HepG2 (cell line): ENCODE measurements around the gene TRERF1. TPM values are rescaled to one million over a fixed set of nuclear protein-coding genes. Genes with fewer than 3 reads are reported as not detected.

Source experiments
- ARID2 ChIP-seq: sonication (generic); formaldehyde crosslinking; IDR thresholded peaks from 2 replicates; pipeline ENCODE4 v1.8.1; 2022; ENCODE audit warnings: mild to moderate bottlenecking, missing genetic modification reagents, borderline replicate concordance
- FOXP4 ChIP-seq: sonication (generic); formaldehyde crosslinking; IDR thresholded peaks from 2 replicates; pipeline ENCODE4 v1.4.0; 2020; ENCODE audit warnings: missing genetic modification reagents
- GTF2F1 ChIP-seq: fragments of 150-350 bp; IDR thresholded peaks from 2 replicates; pipeline ENCODE4 v1.6.1; 2014; ENCODE audit warnings: low read length
- HNRNPLL ChIP-seq: fragments of 200-400 bp; formaldehyde crosslinking; IDR thresholded peaks from 2 replicates; pipeline ENCODE4 v1.6.1; 2017; ENCODE audit warnings: mild to moderate bottlenecking, low read depth, low read length; ENCODE audit not compliant: poor library complexity, severe bottlenecking
- HNRNPUL1 ChIP-seq: fragments of 200-400 bp; formaldehyde crosslinking; IDR thresholded peaks from 2 replicates; pipeline ENCODE4 v1.6.1; 2017; ENCODE audit warnings: low read depth, mild to moderate bottlenecking, low read length, moderate library complexity
- MNT ChIP-seq: fragments of 450-650 bp; IDR thresholded peaks from 2 replicates; pipeline ENCODE4 v1.6.1; 2016
- MYPOP ChIP-seq: sonication (generic); formaldehyde crosslinking; IDR thresholded peaks from 2 replicates; pipeline ENCODE4 v1.8.1; 2023; ENCODE audit warnings: mild to moderate bottlenecking, moderate library complexity, missing genetic modification reagents
- NKX3-1 ChIP-seq: sonication (generic); formaldehyde crosslinking; IDR thresholded peaks from 2 replicates; pipeline ENCODE4 v1.5.0; 2020; ENCODE audit warnings: missing genetic modification reagents
- NPAS2 ChIP-seq: sonication (generic); formaldehyde crosslinking; IDR thresholded peaks from 2 replicates; pipeline ENCODE4 v1.8.0; 2022; ENCODE audit warnings: mild to moderate bottlenecking, missing genetic modification reagents, borderline replicate concordance
- NR0B2 ChIP-seq: sonication (generic); formaldehyde crosslinking; IDR thresholded peaks from 2 replicates; pipeline ENCODE4 v1.4.0; 2020; ENCODE audit warnings: mild to moderate bottlenecking, missing genetic modification reagents
- PRDM10 ChIP-seq: sonication (generic); formaldehyde crosslinking; IDR thresholded peaks from 2 replicates; pipeline ENCODE4 v1.4.0; 2020; ENCODE audit warnings: low read depth, missing genetic modification reagents
- THRA ChIP-seq: sonication (generic); formaldehyde crosslinking; IDR thresholded peaks from 2 replicates; pipeline ENCODE4 v1.4.0; 2020; ENCODE audit warnings: missing genetic modification reagents, borderline replicate concordance
- ZFP36 ChIP-seq: fragments of 150-350 bp; IDR thresholded peaks from 2 replicates; pipeline ENCODE4 v1.6.1; 2018; ENCODE audit warnings: borderline replicate concordance, low read length, low read depth; ENCODE audit not compliant: partially characterized antibody
- ZNF709 ChIP-seq: sonication (generic); formaldehyde crosslinking; IDR thresholded peaks from 2 replicates; pipeline ENCODE4 v1.5.0; 2020; ENCODE audit warnings: mild to moderate bottlenecking, missing genetic modification reagents
- polyA plus RNA-seq, 8 experiments: library from polyadenylated mRNA; depleted of rRNA in 3 of 8; stranded (reverse) in 7 of 8; unstranded in 1 of 8; fragments of >200 nt; fragmentation: Illumina TruSeq in 4 of 8; extraction: Trizol in 4 of 8; gene quantifications; 2 replicates each; pipeline versions ENCODE4 v1.2.1 to v1.2.3, GENCODE V29; 2011 to 2016; ENCODE audit warnings: low read depth in 4 of 8, missing spikeins in 1 of 8, mixed read lengths in 1 of 8; ENCODE audit not compliant: insufficient read depth in 1 of 8
- total RNA-seq, 5 experiments: library from RNA; depleted of rRNA; stranded (reverse); fragments of >200 nt; fragmentation: Illumina TruSeq; extraction: Trizol; gene quantifications; 2 replicates each; pipeline ENCODE4 v1.2.3, GENCODE V29; 2016; ENCODE audit warnings: low read depth in 1 of 5

TRERF1 gene
- total and polyA plus RNA-seq, 2 of the 13 experiments (the other 11 are each of a cell fraction or from before 2014, with no cell fraction given) = 0.02 TPM; not detected in 1

GRCh38 chr6:42217519-42218367, 234.0 kb downstream of the TRERF1 start, which contains the start of gene MRPS10 (continued):
- peak; percentile 64 for TF ChIP-seq FOXP4 (CRISPR knock-in tag)
- TF ChIP-seq NPAS2 (CRISPR knock-in tag) = no peak
- TF ChIP-seq PRDM10 = no peak
- TF ChIP-seq GTF2F1 = no peak
- TF ChIP-seq MYPOP (CRISPR knock-in tag) = peak; percentile 85
- TF ChIP-seq HNRNPUL1 = no peak
- TF ChIP-seq THRA (CRISPR knock-in tag) = peak; percentile 77
- TF ChIP-seq ARID2 = no peak
- peak; percentile 4 for TF ChIP-seq ZFP36
- 0 out of 2 replicates have a peak, but pooled peaks have one; percentile 10 for TF ChIP-seq MNT
- peak; percentile 82 for TF ChIP-seq NR0B2 (CRISPR knock-in tag)
- peak; percentile 58 for TF ChIP-seq HNRNPLL
- peak; percentile 68; the same call in 1 of the 2 replicates for TF ChIP-seq ZNF709
- TF ChIP-seq NKX3-1 (CRISPR knock-in tag) = peak; percentile 77; the same call in 1 of the 2 replicates
